Keratinocyte (primary cell): ENCODE measurements around the gene THBS1. TPM values are rescaled to one million over a fixed set of nuclear protein-coding genes. Genes with fewer than 3 reads are reported as not detected.
A peak's percentile ranks its signal among the peaks of the same experiment; 100 is the strongest.

Source experiments
- DNase-seq: peaks from one replicate; pipeline ENCODE4 v3.0.0-alpha.2; 2011; ENCODE audit warnings: low read depth, missing footprints, low spot score
- FAIRE-seq: peaks from 2 replicates; lab custom pipeline; 2011; peaks lifted over from hg19 to GRCh38; lab: Jason Lieb, UNC
- H2AFZ ChIP-seq: 2 replicates; pipeline ENCODE4 v1.6.0; 2012; ENCODE audit warnings: low read length, control low read depth, inconsistent platforms; ENCODE audit not compliant: control insufficient read depth
- H3K27ac ChIP-seq: 2 replicates; pipeline ENCODE4 v1.5.1; 2011; ENCODE audit warnings: low read length; ENCODE audit not compliant: control insufficient read depth, insufficient read depth
- H3K27me3 ChIP-seq: 3 replicates; pipeline ENCODE4 v1.6.0; 2011; ENCODE audit warnings: low read length; ENCODE audit not compliant: control insufficient read depth, insufficient read depth; ENCODE audit errors: extremely low read depth
- H3K36me3 ChIP-seq, 2 experiments: 2 replicates in 1 of 2; 3 replicates in 1 of 2; pipeline ENCODE4 v1.5.1; 2011; ENCODE audit warnings: low read length in 2 of 2, mild to moderate bottlenecking in 1 of 2; ENCODE audit not compliant: control insufficient read depth in 2 of 2, insufficient read depth in 2 of 2; ENCODE audit errors: extremely low read depth in 1 of 2
- H3K4me1 ChIP-seq: 3 replicates; pipeline ENCODE4 v1.5.1; 2011; ENCODE audit warnings: low read length; ENCODE audit not compliant: control insufficient read depth, insufficient read depth; ENCODE audit errors: extremely low read depth
- H3K4me2 ChIP-seq: 3 replicates; pipeline ENCODE4 v1.6.0; 2011; ENCODE audit warnings: low read depth, low read length; ENCODE audit not compliant: control insufficient read depth, insufficient read depth; ENCODE audit errors: extremely low read depth
- H3K4me3 ChIP-seq, 3 experiments: fragments of 200-600 bp in 1 of 3; sonication (generic) in 1 of 3; 2 replicates in 2 of 3; 3 replicates in 1 of 3; pipeline ENCODE4 v1.5.1; 2011 to 2016; ENCODE audit warnings: low read length in 3 of 3, mild to moderate bottlenecking in 3 of 3, control low read depth in 2 of 3, inconsistent platforms in 1 of 3, low read depth in 1 of 3, mixed read lengths in 1 of 3, mixed run types in 1 of 3, moderate library complexity in 1 of 3; ENCODE audit not compliant: control insufficient read depth in 2 of 3, insufficient read depth in 2 of 3; ENCODE audit errors: extremely low read depth in 1 of 3
- H3K79me2 ChIP-seq: 2 replicates; pipeline ENCODE4 v1.6.0; 2012; ENCODE audit warnings: low read length; ENCODE audit not compliant: control insufficient read depth, insufficient read depth
- H3K9ac ChIP-seq: 3 replicates; pipeline ENCODE4 v1.6.0; 2011; ENCODE audit warnings: low read length; ENCODE audit not compliant: control insufficient read depth, insufficient read depth; ENCODE audit errors: extremely low read depth
- H3K9me1 ChIP-seq: 3 replicates; pipeline ENCODE4 v1.6.0; 2011; ENCODE audit warnings: low read length; ENCODE audit not compliant: control insufficient read depth, insufficient read depth; ENCODE audit errors: extremely low read depth
- H3K9me3 ChIP-seq: 2 replicates; pipeline ENCODE4 v1.5.1; 2012; ENCODE audit warnings: low read depth, low read length; ENCODE audit not compliant: control insufficient read depth
- H4K20me1 ChIP-seq: 3 replicates; pipeline ENCODE4 v1.6.0; 2011; ENCODE audit warnings: low read length; ENCODE audit not compliant: control insufficient read depth, insufficient read depth; ENCODE audit errors: extremely low read depth
- CTCF ChIP-seq, 3 experiments: IDR thresholded peaks in 1 of 3; conservative IDR thresholded peaks in 1 of 3; optimal IDR thresholded peaks in 1 of 3; 2 replicates in 2 of 3; 3 replicates in 1 of 3; pipeline versions ENCODE3 to v1.5.1; 2011; ENCODE audit warnings: low read length in 3 of 3, mild to moderate bottlenecking in 3 of 3, moderate library complexity in 2 of 3, control low read depth in 1 of 3, inconsistent platforms in 1 of 3; ENCODE audit not compliant: insufficient read depth in 2 of 3; ENCODE audit errors: extremely low read depth in 1 of 3
- EZH2 ChIP-seq: IDR thresholded peaks from one replicate; pipeline ENCODE4 v1.6.1; 2012; ENCODE audit warnings: inconsistent platforms, mild to moderate bottlenecking, low read length, moderate library complexity
- dilution Hi-C: fragments of 300-500 bp; cut with MboI; formaldehyde crosslinking; loops from one replicate; pipeline ENCODE4 v1.7.0; 2020; ENCODE audit warnings: low sequenced_read_pairs; ENCODE audit not compliant: extremely low pct_ligation_motif_present
- polyA plus RNA-seq, 5 experiments: library from polyadenylated mRNA; depleted of rRNA in 3 of 5; stranded (reverse) in 3 of 5; stranded (forward) in 1 of 5; unstranded in 1 of 5; fragments of >200 nt; gene quantifications; 1 replicate in 1 of 5; 2 replicates in 3 of 5; 3 replicates in 1 of 5; pipeline versions ENCODE4 v1.2.1 to v1.2.3, GENCODE V29; 2011 to 2012; ENCODE audit warnings: missing spikeins in 2 of 5, low read depth in 1 of 5, low replicate concordance in 1 of 5

The THBS1 gene
- polyA plus RNA-seq, 1 donor (not counting 4 experiments of a cell fraction or from before 2014, with no cell fraction given), result 789 TPM

- peaks cover 64% of the 10 kb centered on the region for H4K20me1 ChIP-seq
- no peaks in the 10 kb centered on the region for H3K9me3 ChIP-seq
- peaks cover 21% of the 10 kb centered on the region for H3K4me1 ChIP-seq
- H3K9me1 ChIP-seq, result no peaks in the 10 kb centered on the region
- H3K36me3 ChIP-seq, result peaks cover 42 to 69% of the 10 kb centered on the region in 2 experiments
- FAIRE-seq, result no peak
- H3K27ac ChIP-seq, result peak overlapping the region; percentile 36
- peak overlapping the region in 2 of 3 experiments; percentile 27 to 63 for H3K4me3 ChIP-seq
- dilution Hi-C loops, result no loop called here
- peak overlapping the region; percentile 52 for H3K4me2 ChIP-seq
- peak overlapping the region; percentile 34 for H3K9ac ChIP-seq
- peak; percentile 30 for DNase-seq
- TF ChIP-seq CTCF (optimal IDR thresholded peaks at IDR 0.05 in 1 of 3, IDR thresholded peaks at IDR 0.05 in 1 of 3, conservative IDR thresholded peaks at IDR 0.05 in 1 of 3; ENCODE audit: extremely low read depth in 1 of 3, insufficient read depth in 2 of 3, low read length in 3 of 3) (no peak), EZH2 (no peak)
- no peaks in the 10 kb centered on the region for H3K27me3 ChIP-seq
- H2AFZ ChIP-seq, result no peak overlapping the region
- peaks cover 29% of the 10 kb centered on the region for H3K79me2 ChIP-seq
Observed at GRCh38 chr15:39584266-39584659, 3.4 kb downstream of the THBS1 start.

GRCh38 chr15:39584662-39585388, 3.9 kb downstream of the THBS1 start:
- no peak for FAIRE-seq
- Histone ChIP-seq H3K9ac (no peak overlapping the region), H4K20me1 (peaks cover 70% of the 10 kb centered on the region)

More at GRCh38 chr15:39584662-39585388, 3.9 kb downstream of the THBS1 start:
- Histone ChIP-seq H3K9me1 (no peaks in the 10 kb centered on the region), H2AFZ (no peak overlapping the region), H3K27ac (no peak overlapping the region), H3K36me3 (peaks cover 46 to 75% of the 10 kb centered on the region in 2 experiments), H3K4me1 (peaks cover 16% of the 10 kb centered on the region), H3K79me2 (peaks cover 29% of the 10 kb centered on the region), H3K9me3 (no peaks in the 10 kb centered on the region), H3K27me3 (no peaks in the 10 kb centered on the region), H3K4me3 (peak overlapping the region in 1 of 3 experiments; percentile 15), H3K4me2 (peak overlapping the region; percentile 52)
- TF ChIP-seq EZH2, result no peak
- no peak for TF ChIP-seq CTCF (optimal IDR thresholded peaks at IDR 0.05 in 1 of 3, IDR thresholded peaks at IDR 0.05 in 1 of 3, conservative IDR thresholded peaks at IDR 0.05 in 1 of 3; ENCODE audit: extremely low read depth in 1 of 3, insufficient read depth in 2 of 3, low read length in 3 of 3)
- dilution Hi-C loops, result no loop called here
- no peak for DNase-seq
